A673 (cell line): ENCODE measurements around the gene NR1I3.

Source experiments
- CTCF ChIP-seq: fragments of 300-800, 200-600 bp; sonication (generic); conservative IDR thresholded peaks from 2 replicates; pipeline ENCODE4 v1.5.1; 2017; ENCODE audit warnings: low read depth, mild to moderate bottlenecking, antibody characterized with exemption, low read length, moderate library complexity, mixed read lengths
- EZH2 ChIP-seq: fragments of 200-600 bp; sonication (generic); IDR thresholded peaks from 2 replicates; pipeline ENCODE4 v1.6.1; 2017; ENCODE audit warnings: borderline replicate concordance, low read depth, mild to moderate bottlenecking, mixed read lengths, antibody characterized with exemption, low read length; ENCODE audit not compliant: poor library complexity, severe bottlenecking

GRCh38 chr1:161219078-161219892 is 18.7 kb downstream of the NR1I3 start:
- TF ChIP-seq EZH2: no peak
- TF ChIP-seq CTCF: no peak
